HG03095 (cell line): Measurements from ENCODE around the gene ZFP90.
A peak's percentile ranks its signal among the peaks of the same experiment; 100 is the strongest.
"Not testable (repeated sequence)": the region's sequence is repeated elsewhere in the genome, so short reads cannot be mapped to it uniquely, and the experiment has no call there.

Experiments used
- ATAC-seq: cut with Tn5 transposase; IDR thresholded peaks from one replicate; pipeline ENCODE4 v1.9.1; 2021; ENCODE audit warnings: moderate library complexity; ENCODE audit not compliant: unreplicated experiment

Gene ZFP90

DNA sequence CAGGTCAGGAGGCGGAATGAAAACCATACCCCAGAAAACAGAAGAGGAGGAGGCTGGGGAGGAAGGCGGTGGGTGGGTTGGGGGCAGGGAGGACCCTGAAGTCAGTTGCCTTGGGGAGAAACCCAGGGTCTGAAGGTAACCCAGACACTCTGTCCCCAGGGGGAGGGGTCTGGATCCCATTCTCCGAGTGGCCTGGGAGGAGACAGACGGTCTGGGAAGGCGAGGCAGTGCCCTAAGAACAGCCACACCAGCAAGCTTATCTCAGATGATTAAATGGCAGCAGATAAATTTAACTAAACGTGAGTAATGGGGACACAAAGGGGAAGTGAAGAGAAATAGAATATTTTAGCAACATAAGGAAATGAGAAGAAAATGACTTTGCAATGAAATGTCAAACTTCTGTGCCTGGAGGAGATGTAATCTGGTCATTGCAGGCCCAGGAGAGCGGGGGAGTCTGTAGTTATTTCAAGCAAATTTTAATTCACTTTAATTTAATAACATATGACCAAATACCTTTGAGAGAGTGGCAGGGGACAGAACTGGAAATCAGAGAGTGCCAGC lies 21.4 kb upstream of the ZFP90 start:
- ATAC-seq: no peak

DNA sequence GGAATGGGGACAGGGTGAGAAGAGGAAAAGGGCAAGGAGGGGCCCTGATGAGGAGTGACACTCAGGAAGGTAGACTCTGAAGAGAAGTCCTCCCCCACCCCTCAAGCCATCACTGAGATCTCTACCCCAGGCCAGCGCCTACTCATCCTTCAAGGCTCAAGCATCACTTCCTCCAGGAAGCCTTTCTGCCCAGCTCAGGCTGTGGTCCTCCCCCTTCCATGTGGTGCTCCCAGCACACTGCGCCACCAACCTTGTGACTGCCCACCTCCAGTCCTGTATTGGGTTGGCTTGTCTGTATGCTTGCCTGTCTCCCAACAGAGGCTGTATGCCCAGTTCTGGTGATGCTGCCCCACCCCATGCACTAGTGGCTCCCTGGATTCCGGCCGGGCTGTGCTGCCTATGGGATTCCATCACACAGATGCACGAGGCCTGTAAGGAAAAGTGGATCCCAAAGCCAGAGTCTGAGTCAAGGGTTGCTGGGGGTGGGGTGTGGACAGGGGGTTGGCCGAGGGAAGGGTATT lies 19.8 kb upstream of the ZFP90 start:
- no peak for ATAC-seq

DNA sequence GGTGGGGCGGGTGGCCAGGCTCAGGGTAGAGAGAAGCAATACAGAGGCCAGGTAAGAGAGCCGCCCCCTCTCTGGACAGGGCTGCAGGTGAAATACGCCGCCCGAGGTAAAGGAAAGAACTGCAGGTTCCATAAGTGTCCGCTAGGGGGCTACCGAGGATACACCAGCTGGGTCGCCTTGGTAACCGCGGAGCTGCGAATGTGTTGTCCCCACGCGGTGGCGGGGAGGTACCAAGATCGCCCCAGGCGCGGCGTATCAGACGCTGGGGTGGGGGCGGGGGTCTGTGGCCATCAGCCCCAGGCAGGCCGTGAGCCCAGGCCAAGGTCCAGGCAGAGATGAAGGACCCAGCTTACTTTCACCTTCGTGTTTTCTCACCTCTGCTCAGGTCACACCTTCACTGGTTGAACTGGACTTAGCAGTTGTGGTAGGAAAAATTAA lies 18.4 kb upstream of the ZFP90 start:
- peak; percentile 83 for ATAC-seq

DNA sequence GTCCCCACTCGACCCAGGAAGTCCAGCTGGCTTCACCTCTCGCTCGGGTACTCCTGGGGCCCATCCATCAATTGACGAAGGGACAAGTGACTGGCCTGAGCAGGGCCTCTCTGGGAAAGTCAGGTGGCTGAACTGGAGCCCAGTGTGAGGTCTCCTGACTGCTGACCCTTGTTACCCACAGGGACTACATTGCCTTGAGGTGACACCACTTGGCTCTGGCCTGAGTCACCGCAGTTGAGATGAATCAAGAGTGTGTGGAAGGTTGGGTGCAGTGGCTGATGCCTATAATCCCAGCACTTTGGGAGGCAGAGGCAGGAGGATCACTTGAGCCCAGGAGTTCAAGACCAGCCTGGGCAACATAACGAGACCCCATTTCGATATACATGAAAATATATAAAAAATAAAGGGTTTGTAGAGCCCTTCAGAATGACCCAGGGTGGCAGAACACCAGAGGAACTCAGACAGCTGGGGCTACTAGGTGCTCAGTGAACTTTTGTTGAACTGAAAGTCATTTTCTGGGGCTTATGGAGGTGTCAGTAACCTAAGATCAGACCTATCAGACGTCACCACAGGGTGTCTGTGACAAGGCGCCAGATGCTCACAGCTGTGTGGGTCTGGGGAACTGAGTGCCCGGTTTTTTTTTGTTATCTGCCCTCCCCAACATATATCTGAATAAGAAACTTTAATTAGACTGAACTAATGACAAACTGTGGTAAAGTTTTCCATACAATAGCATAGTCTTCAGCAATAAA lies 14.8 kb upstream of the ZFP90 start:
- no peak for ATAC-seq

DNA sequence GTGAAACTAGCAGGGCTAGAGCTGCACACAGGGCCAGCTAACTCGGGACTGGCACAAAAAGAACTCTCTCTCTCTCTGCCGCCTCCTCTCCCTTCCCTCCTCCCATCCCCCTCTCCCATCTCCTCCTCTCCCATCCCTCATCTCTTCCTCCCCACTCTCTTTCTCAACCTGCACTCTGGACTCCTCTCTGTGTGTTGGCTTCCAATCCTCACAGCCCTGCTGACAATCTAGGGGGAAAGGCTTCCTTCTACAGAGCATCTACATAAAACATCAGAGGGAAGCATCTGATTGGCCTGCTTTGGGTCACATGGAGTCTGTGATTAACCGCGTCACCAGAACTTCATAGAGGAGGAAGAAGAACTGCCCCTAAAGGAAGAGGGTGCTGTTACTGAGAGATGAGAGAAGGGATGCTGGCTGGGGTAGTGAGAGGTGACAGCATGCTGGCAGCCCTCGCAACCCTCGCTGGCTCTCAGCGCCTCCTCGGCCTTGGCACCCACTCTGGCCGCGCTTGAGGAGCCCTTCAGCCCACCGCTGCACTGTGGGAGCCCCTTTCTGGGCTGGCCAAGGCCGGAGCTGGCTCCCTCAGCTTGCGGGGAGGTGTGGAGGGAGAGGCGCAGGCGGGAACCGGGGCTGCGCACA lies 12.8 kb upstream of the ZFP90 start:
- no peak for ATAC-seq

DNA sequence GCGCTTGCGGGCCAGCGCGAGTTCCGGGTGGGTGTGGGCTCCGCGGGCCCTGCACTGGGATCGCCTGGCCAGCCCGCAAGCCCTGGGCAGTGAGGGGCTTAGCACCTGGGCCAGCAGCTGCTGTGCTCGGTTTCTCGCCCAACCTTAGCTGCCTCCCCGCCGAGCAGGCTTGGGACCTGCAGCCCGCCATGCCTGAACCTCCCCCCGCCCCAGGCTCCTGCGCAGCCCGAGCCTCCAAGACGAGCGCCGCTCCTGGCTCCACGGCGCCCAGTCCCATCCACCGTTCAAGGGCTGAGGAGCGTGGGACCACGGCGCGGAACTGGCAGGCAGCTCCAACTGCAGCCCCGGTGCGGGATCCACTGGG lies 12.3 kb upstream of the ZFP90 start:
- no peak for ATAC-seq

DNA sequence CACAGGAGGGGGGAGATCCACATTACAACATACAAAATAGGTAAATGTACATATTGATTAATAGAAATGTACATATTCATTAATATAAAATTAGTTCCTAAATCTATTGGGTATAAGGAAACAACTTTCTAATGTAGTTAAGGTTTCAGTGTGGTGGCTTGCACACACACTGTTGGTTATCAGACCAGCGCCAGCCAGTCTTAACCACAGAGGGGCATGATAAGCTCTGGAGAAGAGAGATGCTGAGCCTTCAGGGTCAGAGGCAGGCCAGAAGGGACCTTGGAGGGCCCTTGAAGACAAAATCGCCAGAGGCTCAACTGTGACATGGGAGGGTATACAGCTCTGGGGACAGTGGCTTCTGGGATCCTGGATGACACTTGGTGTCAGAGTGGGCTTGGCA lies 10.9 kb upstream of the ZFP90 start:
- no peak for ATAC-seq

DNA sequence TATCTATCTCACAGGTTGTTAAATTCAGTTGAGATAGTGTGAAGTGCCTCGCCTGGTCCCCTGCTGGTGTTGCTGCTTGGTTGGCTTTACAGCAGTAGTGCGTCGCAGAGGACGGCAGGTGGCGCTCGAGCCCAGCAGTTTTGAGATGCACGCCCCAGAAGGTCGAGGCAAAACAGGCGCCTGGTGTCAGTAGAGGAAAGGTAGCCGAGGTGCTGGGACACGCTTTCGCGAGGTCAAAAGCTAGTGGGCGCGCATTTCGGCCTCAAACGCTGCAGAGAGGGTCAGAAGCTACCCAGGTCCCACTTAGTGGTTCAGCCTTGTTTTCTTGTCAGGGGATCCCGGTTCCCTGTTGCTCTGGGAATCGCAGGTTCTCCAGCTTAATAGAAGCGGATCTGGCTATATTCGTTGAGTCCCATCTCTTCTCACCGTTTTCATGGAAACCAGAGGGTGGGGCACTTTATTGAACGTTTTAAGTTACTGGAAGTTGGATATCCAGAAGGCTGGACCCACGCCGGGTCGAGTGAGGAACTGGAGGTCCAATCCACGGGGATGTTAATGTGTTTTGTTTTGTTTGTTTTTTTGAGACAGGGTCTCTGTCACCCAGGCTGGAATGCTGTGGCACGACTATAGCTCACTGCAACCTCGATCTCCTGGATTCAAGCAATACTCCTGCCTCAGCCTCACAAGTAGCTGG lies 10.3 kb upstream of the ZFP90 start:
- peak; percentile 66 for ATAC-seq

DNA sequence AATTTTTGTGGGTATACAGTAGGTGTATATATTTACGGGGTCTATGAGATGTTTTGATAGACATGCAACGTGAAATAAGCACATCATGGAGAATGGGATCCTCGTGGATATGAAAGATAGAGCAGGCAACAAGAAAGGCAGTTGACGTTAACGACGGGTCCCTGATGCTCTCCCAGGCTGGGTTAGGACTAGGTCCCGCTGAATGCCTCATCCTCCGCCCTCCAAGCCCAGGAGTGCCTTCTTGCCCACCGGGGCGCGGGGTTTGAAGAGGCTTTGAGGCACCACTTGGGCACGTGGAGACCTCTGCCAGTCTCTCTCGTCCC lies 9.5 kb upstream of the ZFP90 start:
- ATAC-seq: no peak

DNA sequence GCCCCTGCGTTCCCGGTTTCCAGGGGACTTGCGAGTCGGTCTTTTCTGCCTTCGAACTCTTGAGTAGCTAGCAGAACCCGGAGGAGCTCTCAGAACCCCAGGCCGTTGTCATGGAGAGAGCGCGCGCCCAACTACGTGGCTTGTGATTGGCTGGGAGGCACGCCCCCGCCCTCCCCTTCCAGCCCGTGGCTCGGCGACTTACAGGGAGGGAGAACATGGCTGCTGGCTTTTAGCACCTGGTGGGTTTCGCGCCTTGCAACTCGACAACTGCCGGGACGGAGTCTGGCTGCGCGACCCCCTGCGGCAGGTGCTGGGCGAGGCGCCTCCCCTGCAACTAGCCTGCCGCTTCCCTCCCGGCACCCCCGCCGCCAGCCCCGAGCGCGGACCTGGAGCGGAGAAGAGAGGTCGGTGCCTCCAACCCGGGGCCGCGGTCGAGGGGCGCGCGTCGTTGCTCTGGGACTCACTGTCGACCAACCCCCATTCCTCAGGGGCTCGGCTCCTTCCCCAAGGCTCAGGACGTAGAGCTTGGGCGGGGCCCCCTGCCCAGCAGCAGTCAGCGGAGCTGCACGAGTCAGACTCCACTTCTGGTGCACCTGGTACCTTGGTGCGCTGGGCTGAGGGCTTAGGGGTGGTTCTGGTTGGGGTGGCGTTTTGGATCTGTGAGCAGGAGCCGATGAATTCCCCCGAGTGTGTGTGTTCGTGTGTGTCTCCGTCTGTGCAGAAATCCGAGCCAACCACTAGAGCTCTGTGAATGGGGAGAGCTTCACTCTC lies 9.0 kb upstream of the ZFP90 start:
- peak; percentile 88 for ATAC-seq

DNA sequence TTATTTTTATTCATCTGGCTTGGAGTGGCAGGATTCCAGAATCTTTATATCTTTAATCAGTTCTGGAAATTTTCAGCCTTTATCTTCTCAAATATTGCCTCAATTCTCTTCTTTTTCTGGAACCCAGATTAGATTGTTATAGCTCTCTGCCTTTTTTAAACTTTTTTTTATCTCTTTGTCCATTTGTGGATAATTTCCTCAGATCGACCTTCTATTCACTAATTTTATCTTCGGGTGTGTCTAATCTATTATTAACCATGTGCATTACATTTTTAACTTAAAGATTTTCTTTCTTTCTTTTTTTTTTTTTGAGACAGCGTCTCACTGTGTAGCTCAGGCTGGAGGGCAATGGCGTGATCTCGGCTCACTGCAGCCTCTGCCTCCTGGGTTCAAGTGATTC lies 5.2 kb upstream of the ZFP90 start:
- no peak for ATAC-seq

DNA sequence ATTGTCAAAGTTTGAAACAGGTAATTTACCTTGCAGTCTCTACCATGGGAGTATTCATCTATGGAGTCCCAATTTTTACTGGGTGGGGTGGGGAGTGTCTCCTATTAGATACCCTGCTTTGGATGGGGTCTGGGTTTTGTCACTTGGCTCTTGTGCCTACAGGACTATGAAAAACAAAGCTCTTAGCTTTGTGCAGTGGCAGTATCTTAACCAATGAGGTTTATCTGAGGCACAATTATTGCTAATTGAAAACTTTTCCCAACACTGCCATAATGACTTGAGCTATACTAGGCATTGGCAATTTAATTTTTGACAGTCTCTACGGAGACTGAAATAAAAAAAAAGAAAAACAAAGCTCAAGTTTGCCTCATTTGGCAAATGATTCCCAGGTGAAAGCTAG lies 3.8 kb upstream of the ZFP90 start:
- no peak for ATAC-seq

DNA sequence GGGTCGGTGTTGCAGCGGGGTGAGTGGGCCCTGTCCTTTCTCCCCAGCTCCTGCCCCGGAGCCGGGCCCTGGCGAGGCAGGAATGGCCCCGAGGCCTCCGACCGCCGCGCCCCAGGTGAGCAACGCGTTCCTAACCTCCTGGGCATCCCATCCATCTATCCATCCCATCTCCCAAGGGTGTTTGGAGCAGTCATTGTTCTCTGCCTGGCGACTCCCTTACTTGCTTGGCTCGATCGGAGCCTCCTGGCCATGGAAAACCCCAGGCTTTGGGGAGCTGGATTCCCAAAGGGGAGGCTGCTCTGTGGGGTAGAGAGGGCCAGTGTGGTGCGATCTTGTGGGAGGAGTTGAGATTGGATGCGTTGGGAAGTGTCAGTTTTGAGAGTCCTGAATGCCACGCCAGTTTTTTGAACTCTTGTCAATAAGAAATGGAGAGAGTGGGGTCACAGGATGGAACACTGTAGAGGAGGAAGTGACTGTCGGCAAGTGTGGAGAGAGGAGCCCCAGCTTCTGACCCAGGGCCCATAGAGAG lies 684 bp downstream of the ZFP90 start:
- peak; percentile 17 for ATAC-seq

DNA sequence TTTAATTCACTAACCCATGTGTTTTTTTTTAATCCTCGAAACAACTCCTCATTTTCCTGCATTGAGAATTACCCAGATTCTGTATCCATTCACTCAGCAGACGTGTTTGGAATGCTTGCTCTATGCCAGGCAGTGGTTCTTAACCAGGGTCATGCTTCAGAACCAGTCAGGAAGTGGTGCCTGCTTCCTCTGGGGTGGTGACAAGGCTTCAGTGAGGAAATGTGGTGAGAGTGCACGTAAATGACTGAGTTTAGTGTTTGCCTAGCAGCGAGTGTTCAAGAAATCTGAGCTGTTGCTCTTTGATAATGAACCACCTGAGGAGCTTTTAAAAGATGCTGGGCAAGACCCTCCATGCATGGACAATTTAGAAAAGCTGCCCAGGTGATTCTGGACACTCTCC lies 9.9 kb downstream of the ZFP90 start:
- ATAC-seq: no peak

DNA sequence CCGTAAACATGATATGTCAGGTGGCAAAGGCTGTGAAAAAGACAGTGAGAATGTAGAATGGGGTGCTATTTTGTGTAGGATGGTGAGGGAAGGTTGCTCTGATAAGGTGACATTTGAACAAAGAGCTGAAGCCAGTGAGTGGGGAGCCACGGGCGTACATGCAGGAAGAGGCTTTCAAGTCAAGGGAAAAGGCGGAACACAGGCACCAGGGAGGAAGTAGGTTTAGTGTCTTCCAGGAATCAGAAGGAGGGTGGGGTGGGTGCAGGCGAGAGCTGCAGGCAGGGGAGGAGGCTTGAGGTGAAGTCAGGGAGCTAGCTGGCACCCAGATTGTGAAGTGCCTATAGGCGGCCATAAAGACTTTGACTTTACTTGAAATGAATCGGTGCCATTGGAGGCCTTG lies 14.1 kb downstream of the ZFP90 start:
- no peak for ATAC-seq

DNA sequence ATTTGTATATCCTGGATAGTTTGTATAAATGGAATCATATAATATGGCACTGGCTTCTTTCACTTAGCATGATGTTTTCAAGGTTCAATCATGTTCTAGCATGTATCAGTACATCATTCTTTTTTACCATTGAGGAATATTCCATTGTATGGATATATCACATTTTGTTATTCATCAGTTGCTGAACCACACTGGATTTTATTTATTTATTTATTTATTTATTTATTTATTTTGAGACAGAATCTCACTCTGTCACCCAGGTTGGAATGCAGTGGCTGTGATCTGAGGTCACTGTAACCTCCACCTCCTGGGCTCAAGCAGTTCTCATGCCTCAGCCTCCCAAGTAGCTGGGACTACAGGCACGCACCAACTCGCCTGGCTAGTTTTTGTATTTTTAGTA lies 21.2 kb downstream of the ZFP90 start:
- ATAC-seq: not testable (repeated sequence)

DNA sequence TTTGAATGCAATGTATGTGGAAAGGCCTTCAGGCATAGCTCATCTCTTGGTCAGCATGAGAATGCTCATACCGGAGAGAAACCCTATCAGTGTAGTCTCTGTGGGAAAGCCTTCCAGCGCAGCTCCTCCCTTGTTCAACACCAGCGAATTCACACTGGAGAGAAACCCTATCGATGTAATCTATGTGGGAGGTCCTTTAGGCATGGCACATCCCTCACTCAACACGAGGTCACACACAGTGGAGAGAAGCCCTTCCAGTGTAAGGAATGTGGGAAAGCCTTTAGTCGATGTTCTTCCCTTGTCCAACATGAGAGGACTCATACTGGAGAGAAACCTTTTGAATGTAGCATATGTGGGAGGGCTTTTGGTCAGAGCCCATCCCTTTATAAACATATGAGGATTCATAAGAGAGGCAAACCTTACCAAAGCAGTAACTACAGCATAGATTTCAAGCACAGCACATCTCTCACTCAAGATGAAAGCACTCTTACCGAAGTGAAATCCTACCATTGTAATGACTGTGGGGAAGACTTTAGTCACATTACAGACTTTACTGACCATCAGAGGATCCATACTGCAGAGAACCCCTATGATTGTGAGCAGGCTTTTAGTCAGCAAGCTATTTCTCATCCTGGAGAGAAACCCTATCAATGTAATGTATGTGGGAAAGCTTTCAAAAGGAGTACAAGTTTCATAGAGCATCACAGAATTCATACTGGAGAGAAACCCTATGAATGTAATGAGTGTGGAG lies 24.7 kb downstream of the ZFP90 start:
- no peak for ATAC-seq

DNA sequence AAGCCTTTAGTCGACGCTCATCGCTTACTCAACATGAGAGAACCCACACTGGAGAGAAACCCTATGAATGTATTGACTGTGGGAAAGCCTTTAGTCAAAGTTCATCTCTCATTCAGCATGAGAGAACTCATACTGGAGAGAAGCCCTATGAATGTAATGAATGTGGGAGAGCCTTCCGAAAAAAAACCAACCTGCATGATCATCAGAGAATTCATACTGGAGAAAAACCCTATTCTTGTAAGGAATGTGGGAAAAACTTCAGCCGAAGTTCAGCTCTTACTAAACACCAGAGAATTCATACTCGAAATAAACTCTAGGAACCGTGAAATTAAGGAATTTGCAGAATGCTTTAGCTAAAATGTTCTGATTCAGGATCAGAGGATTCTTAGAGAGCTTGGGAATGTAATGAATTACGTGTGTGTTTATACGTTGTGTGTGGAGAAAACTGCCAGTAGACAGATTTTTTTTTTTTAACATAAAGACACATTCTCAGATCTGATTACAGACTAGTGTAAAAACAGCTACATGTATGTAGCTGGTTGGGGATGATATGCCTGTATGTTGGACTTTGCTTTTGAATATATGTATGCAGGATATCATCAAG lies 25.4 kb downstream of the ZFP90 start:
- ATAC-seq: no peak

DNA sequence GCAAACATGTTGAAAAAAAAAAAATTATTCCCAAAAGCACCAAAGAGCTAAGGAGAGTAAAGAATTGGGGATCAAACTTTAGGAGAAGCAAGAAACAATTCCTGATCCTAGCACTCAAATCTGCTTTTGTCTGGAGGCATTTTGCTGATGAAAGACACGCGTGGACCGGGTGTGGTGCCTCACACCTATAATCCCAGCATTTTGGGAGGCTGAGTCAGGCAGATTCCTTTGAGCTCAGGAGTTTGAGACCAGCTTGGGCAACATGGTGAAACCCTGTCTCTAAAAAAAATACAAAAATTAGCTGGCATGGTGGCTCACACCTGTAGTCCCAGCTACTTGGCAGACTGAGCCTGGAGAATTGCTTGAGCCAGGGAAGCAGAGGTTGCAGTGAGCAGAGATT lies 35.4 kb downstream of the ZFP90 start:
- ATAC-seq: no peak

DNA sequence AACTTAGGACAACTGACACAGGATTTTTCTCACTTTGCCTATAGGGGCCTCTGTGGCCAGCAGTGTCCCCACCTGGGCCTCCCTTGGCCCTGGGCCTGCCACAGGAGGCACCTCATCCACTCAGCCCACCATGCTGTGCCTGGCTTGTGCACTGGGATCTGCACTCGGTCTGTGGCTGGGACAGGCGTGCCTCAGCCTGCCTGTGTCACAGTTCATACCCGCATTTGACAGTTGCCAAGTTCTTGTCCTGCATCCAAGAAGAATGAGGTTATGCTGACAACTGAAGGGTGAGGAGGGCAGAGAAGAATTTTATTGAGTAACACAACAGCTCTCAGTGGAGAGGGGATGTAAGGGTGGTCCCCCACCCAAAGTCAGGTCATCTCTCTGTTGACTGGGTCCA lies 36.0 kb downstream of the ZFP90 start:
- ATAC-seq: no peak
